GM15510 (cell line): ENCODE measurements around the gene SLFN11.

ENCODE experiments used
- POLR2A ChIP-seq: IDR thresholded peaks from 3 replicates; pipeline ENCODE4 v1.6.1; 2011; ENCODE audit warnings: borderline replicate concordance; ENCODE audit not compliant: insufficient read length; ENCODE audit errors: extremely low read depth

Gene SLFN11

GRCh38 chr17:35372846-35373533, 431 bp downstream of the SLFN11 start:
- TF ChIP-seq POLR2A: no peak

GRCh38 chr17:35371934-35372333, 1.5 kb downstream of the SLFN11 start:
- TF ChIP-seq POLR2A: no peak

GRCh38 chr17:35368081-35368830, 5.2 kb downstream of the SLFN11 start:
- no peak for TF ChIP-seq POLR2A

GRCh38 chr17:35361027-35361426, 12.4 kb downstream of the SLFN11 start:
- no peak for TF ChIP-seq POLR2A

- no peak for TF ChIP-seq POLR2A
Observed at GRCh38 chr17:35359398-35359797, 14.0 kb downstream of the SLFN11 start.

- TF ChIP-seq POLR2A: no peak
Observed at GRCh38 chr17:35352284-35352683, 21.1 kb downstream of the SLFN11 start.

- no peak for TF ChIP-seq POLR2A
Observed at GRCh38 chr17:35350493-35350892, 22.9 kb downstream of the SLFN11 start.

- no peak for TF ChIP-seq POLR2A
Observed at GRCh38 chr17:35345926-35346771, 27.3 kb downstream of the SLFN11 start.

- TF ChIP-seq POLR2A: no peak
Observed at GRCh38 chr17:35345445-35345925, 27.9 kb downstream of the SLFN11 start.

GRCh38 chr17:35344262-35344661, 29.2 kb downstream of the SLFN11 start:
- no peak for TF ChIP-seq POLR2A

GRCh38 chr17:35342276-35342675, 31.1 kb downstream of the SLFN11 start:
- TF ChIP-seq POLR2A: no peak

- no peak for TF ChIP-seq POLR2A
Observed at GRCh38 chr17:35341411-35341992, 31.9 kb downstream of the SLFN11 start.

GRCh38 chr17:35338230-35338629, 35.2 kb downstream of the SLFN11 start:
- TF ChIP-seq POLR2A: no peak

- TF ChIP-seq POLR2A: no peak
Observed at GRCh38 chr17:35337364-35337763, 36.1 kb downstream of the SLFN11 start.

- no peak for TF ChIP-seq POLR2A
Observed at GRCh38 chr17:35322749-35323148, 50.7 kb downstream of the SLFN11 start.
